Measurements from ENCODE around the gene FBXO44.

FBXO44 gene

GRCh38 chr1:11707621-11708276, 53.1 kb downstream of the FBXO44 start:
- TF ChIP-seq ZBTB7A (IDR thresholded peaks at IDR 0.05; ENCODE audit: low read depth): no peak
- TF ChIP-seq USF1 (IDR thresholded peaks at IDR 0.05): peak; percentile 83
- peak; percentile 61 for TF ChIP-seq MAX (IDR thresholded peaks at IDR 0.05)
- peak; percentile 75 for TF ChIP-seq NFIC (IDR thresholded peaks at IDR 0.05)

- TF ChIP-seq EP300 (IDR thresholded peaks at IDR 0.05; ENCODE audit: borderline replicate concordance) (no peak), MAX (IDR thresholded peaks at IDR 0.05) (no peak), NFIC (IDR thresholded peaks at IDR 0.05) (no peak), CEBPB (IDR thresholded peaks at IDR 0.05) (no peak), REST (IDR thresholded peaks at IDR 0.05; ENCODE audit: low read depth) (no peak), FOXM1 (IDR thresholded peaks at IDR 0.05; ENCODE audit: borderline replicate concordance, low read depth) (no peak), TAF1 (IDR thresholded peaks at IDR 0.05; ENCODE audit: low read depth) (no peak), CREB1 (IDR thresholded peaks at IDR 0.05; ENCODE audit: low read depth) (no peak), USF1 (IDR thresholded peaks at IDR 0.05) (no peak), TCF12 (IDR thresholded peaks at IDR 0.05; ENCODE audit: low read depth) (no peak), TEAD4 (IDR thresholded peaks at IDR 0.05) (no peak), ZBTB7A (IDR thresholded peaks at IDR 0.05; ENCODE audit: low read depth) (no peak), EGR1 (IDR thresholded peaks at IDR 0.05) (no peak), YY1 (IDR thresholded peaks at IDR 0.05; ENCODE audit: low read depth) (no peak), RAD21 (IDR thresholded peaks at IDR 0.05; ENCODE audit: low read depth) (no peak)
Measured at GRCh38 chr1:11708554-11709350, 54.1 kb downstream of the FBXO44 start.

GRCh38 chr1:11711490-11711889, 56.8 kb downstream of the FBXO44 start:
- TF ChIP-seq EP300 (IDR thresholded peaks at IDR 0.05; ENCODE audit: borderline replicate concordance) (no peak), TEAD4 (IDR thresholded peaks at IDR 0.05) (no peak), ZBTB7A (IDR thresholded peaks at IDR 0.05; ENCODE audit: low read depth) (no peak), CEBPB (IDR thresholded peaks at IDR 0.05) (no peak), TAF1 (IDR thresholded peaks at IDR 0.05; ENCODE audit: low read depth) (no peak), RAD21 (IDR thresholded peaks at IDR 0.05; ENCODE audit: low read depth) (no peak), NFIC (IDR thresholded peaks at IDR 0.05) (no peak), EGR1 (IDR thresholded peaks at IDR 0.05) (no peak), CREB1 (IDR thresholded peaks at IDR 0.05; ENCODE audit: low read depth) (no peak), MAX (IDR thresholded peaks at IDR 0.05) (no peak), YY1 (IDR thresholded peaks at IDR 0.05; ENCODE audit: low read depth) (no peak), TCF12 (IDR thresholded peaks at IDR 0.05; ENCODE audit: low read depth) (no peak)

- no peak for TF ChIP-seq FOXM1 (IDR thresholded peaks at IDR 0.05; ENCODE audit: borderline replicate concordance, low read depth)
Measured at GRCh38 chr1:11712285-11712684, 57.6 kb downstream of the FBXO44 start.
